Peyer's patch (tissue), 4 donors: Measurements from ENCODE around the gene THOC5.
"Not testable (repeated sequence)": the region's sequence is repeated elsewhere in the genome, so short reads cannot be mapped to it uniquely, and the experiment has no call there.

ENCODE experiments used
- CTCF ChIP-seq, 6 experiments: fragments of 450-650 bp in 4 of 6; fragments of 200-600 bp in 2 of 6; sonication (generic) in 1 of 6; IDR thresholded peaks; one replicate each; pipeline ENCODE4 v1.5.1; 2017 to 2019; ENCODE audit warnings: antibody characterized with exemption in 6 of 6, mild to moderate bottlenecking in 3 of 6, moderate library complexity in 1 of 6
- POLR2A ChIP-seq, 2 donors: fragments of 450-650 bp; IDR thresholded peaks; one replicate each; pipeline ENCODE4 v1.5.1; 2017; ENCODE audit warnings: antibody characterized with exemption in 2 of 2, mild to moderate bottlenecking in 2 of 2, moderate library complexity in 2 of 2

- TF ChIP-seq CTCF, POLR2A (IDR thresholded peaks at IDR 0.05): not testable (repeated sequence)
These were observed 1.2 kb downstream of the THOC5 start for GRCh38 chr22:29552357-29552756.
